HL-60/S4 (cell line): ENCODE data around the gene TMEM9B.

Experiments
- in situ Hi-C: fragments of 300-500 bp; cut with MboI; formaldehyde crosslinking; loops from 2 replicates; pipeline ENCODE4 v1.14.3; 2022; ENCODE audit warnings: low sequenced_read_pairs

The TMEM9B gene

GRCh38 chr11:8930456-8931175 is 33.6 kb downstream of the TMEM9B start:
- in situ Hi-C loops, result no loop called here

- in situ Hi-C loops, result no loop called here
Observed at GRCh38 chr11:8928981-8929615, 35.1 kb downstream of the TMEM9B start.

- in situ Hi-C loops, result no loop called here
Observed at GRCh38 chr11:8928205-8928604, 36.0 kb downstream of the TMEM9B start.

GRCh38 chr11:8927233-8927632 is 37.0 kb downstream of the TMEM9B start:
- in situ Hi-C loops, result no loop called here

- in situ Hi-C loops, result no loop called here
Observed at GRCh38 chr11:8926236-8926635, 38.0 kb downstream of the TMEM9B start.

GRCh38 chr11:8925711-8926110 is 38.5 kb downstream of the TMEM9B start:
- in situ Hi-C loops, result no loop called here

GRCh38 chr11:8922691-8923090 is 41.6 kb downstream of the TMEM9B start:
- in situ Hi-C loops, result no loop called here

- in situ Hi-C loops, result no loop called here
Observed at GRCh38 chr11:8917157-8917825, 47.0 kb downstream of the TMEM9B start.

- in situ Hi-C loops, result no loop called here
Observed at GRCh38 chr11:8914661-8915018, 49.6 kb downstream of the TMEM9B start.

GRCh38 chr11:8913961-8914660 is 50.1 kb downstream of the TMEM9B start:
- in situ Hi-C loops, result no loop called here

- in situ Hi-C loops, result no loop called here
Observed at GRCh38 chr11:8911029-8911823, 53.0 kb downstream of the TMEM9B start, which contains the start of gene AKIP1. AKIP1 (plus strand) TSS chr11:8911189; CDS start chr11:8911450, 261 bp downstream.

- in situ Hi-C loops, result no loop called here
Observed at GRCh38 chr11:8910649-8911026, 53.6 kb downstream of the TMEM9B start.

- in situ Hi-C loops, result no loop called here
Observed at GRCh38 chr11:8908099-8908498, 56.1 kb downstream of the TMEM9B start.

- in situ Hi-C loops, result no loop called here
Observed at GRCh38 chr11:8907116-8907515, 57.1 kb downstream of the TMEM9B start.

GRCh38 chr11:8905528-8906165 is 58.6 kb downstream of the TMEM9B start:
- in situ Hi-C loops, result no loop called here

GRCh38 chr11:8899119-8899753 is 65.0 kb downstream of the TMEM9B start:
- in situ Hi-C loops, result no loop called here
